Stomach (tissue), 9 donors: ENCODE measurements around the gene AHCYL2. TPM values are rescaled to one million over a fixed set of nuclear protein-coding genes. Genes with fewer than 3 reads are reported as not detected.
"Not testable (repeated sequence)": the region's sequence is repeated elsewhere in the genome, so short reads cannot be mapped to it uniquely, and the experiment has no call there.

Source experiments
- DNase-seq, 2 donors: peaks; one replicate each; pipeline versions ENCODE4 v3.0.0 to v3.0.0-alpha.2; 2013 to 2019
- H3K27ac ChIP-seq, 5 donors: fragments of 200-600 bp in 4 of 5; sonication (generic) in 4 of 5; one replicate each; pipeline ENCODE4 v1.5.1; 2013 to 2019; ENCODE audit warnings: mild to moderate bottlenecking in 1 of 5, moderate library complexity in 1 of 5
- H3K27me3 ChIP-seq, 3 donors: fragments of 200-600 bp; sonication (generic); one replicate each; pipeline ENCODE4 v1.5.1; 2017 to 2019; ENCODE audit warnings: mixed run types in 1 of 3
- H3K36me3 ChIP-seq, 4 donors: fragments of 200-600 bp; sonication (generic); 1 replicate in 3 of 4; 2 replicates in 1 of 4; pipeline ENCODE4 v1.5.1; 2016 to 2019
- H3K4me1 ChIP-seq, 4 donors: fragments of 200-600 bp; sonication (generic); one replicate each; pipeline ENCODE4 v1.5.1; 2016 to 2019
- H3K4me3 ChIP-seq, 4 donors: fragments of 200-600 bp; sonication (generic) in 3 of 4; one replicate each; pipeline ENCODE4 v1.5.1; 2016 to 2019; ENCODE audit warnings: mild to moderate bottlenecking in 1 of 4
- H3K9me3 ChIP-seq, 4 donors: fragments of 200-600 bp; sonication (generic); one replicate each; pipeline ENCODE4 v1.5.1; 2016 to 2019
- CTCF ChIP-seq, 7 experiments: fragments of 450-650 bp in 4 of 7; fragments of 200-600 bp in 3 of 7; sonication (generic) in 3 of 7; IDR thresholded peaks; one replicate each; pipeline ENCODE4 v1.5.1; 2016 to 2019; ENCODE audit warnings: antibody characterized with exemption in 7 of 7, control low read depth in 2 of 7, mild to moderate bottlenecking in 1 of 7
- EP300 ChIP-seq: sonication (generic); formaldehyde crosslinking; IDR thresholded peaks from one replicate; pipeline ENCODE4 v1.6.1; 2017; ENCODE audit warnings: antibody characterized with exemption
- POLR2A ChIP-seq, 4 donors: fragments of 450-650 bp; IDR thresholded peaks; one replicate each; pipeline ENCODE4 v1.6.1; 2016; ENCODE audit warnings: antibody characterized with exemption in 4 of 4, control low read depth in 2 of 4, mild to moderate bottlenecking in 1 of 4, moderate library complexity in 1 of 4
- POLR2AphosphoS5 ChIP-seq, 3 donors: sonication (generic); formaldehyde crosslinking; IDR thresholded peaks; one replicate each; pipeline ENCODE4 v1.6.1; 2016; ENCODE audit warnings: antibody characterized with exemption in 3 of 3
- WGBS, 5 donors: extraction: QIAGEN DNeasy Blood & Tissue Kit in 3 of 5; methylation state at CpG; one replicate each; pipeline versions ENCODE4 v1.1.5 to v1.1.7; 2013 to 2018; 5-methylcytosine and 5-hydroxymethylcytosine counted together
- intact Hi-C: fragments of 100-400 bp; cut with DNase I; formaldehyde crosslinking; loops from one replicate; pipeline ENCODE4 v1.15.1; 2023; ENCODE audit warnings: low total_unique reads
- polyA plus RNA-seq, 3 donors: library from polyadenylated mRNA; stranded (reverse); fragments of 200-250 nt; gene quantifications; one replicate each; pipeline ENCODE4 v1.2.3, GENCODE V29; 2013
- total RNA-seq, 5 donors: library from RNA; depleted of rRNA; stranded (reverse); fragments of >200 nt; gene quantifications; one replicate each; pipeline versions ENCODE4 v1.1.0 to v1.2.3, GENCODE V29; 2014 to 2016
- donor health status: healthy with polysubstance abuse.
- donor health status: Bipolar disorder and iron deficiency.
- donor health status: healthy.

Gene AHCYL2
- total and polyA plus RNA-seq, 8 donors = 4.6 to 87.0 (median 61.6) TPM

GRCh38 chr7:129292861-129293260, 68.0 kb downstream of the AHCYL2 start:
- no peak for DNase-seq
- no peaks in the 10 kb centered on the region for H3K9me3 ChIP-seq
- TF ChIP-seq CTCF (IDR thresholded peaks at IDR 0.05) (no peak), POLR2AphosphoS5 (IDR thresholded peaks at IDR 0.05) (no peak)
- H3K36me3 ChIP-seq = peaks cover 0 to 13% (median 8%) of the 10 kb centered on the region in 4 donors
- intact Hi-C loops = loop anchor here (10.0 kb wide), 1 partner anchor 78 kb away; no protein-coding TSS in a partner anchor
- no peak overlapping the region for H3K27ac ChIP-seq
- no peak overlapping the region for H3K4me3 ChIP-seq
- WGBS, 5 donors = 93 to 99% (median 98%) methylated on average over 3 of the region's 3 CpGs
- H3K4me1 ChIP-seq = peaks cover 0 to 16% (median 6%) of the 10 kb centered on the region in 4 donors
- no peaks in the 10 kb centered on the region for H3K27me3 ChIP-seq

- Histone ChIP-seq H3K4me1 (peaks cover 0 to 20% (median 6%) of the 10 kb centered on the region in 4 donors), H3K9me3 (no peaks in the 10 kb centered on the region), H3K36me3 (no peaks in the 10 kb centered on the region), H3K27ac (no peak overlapping the region), H3K4me3 (no peak overlapping the region), H3K27me3 (no peaks in the 10 kb centered on the region)
- peak in 1 of 2 donors; percentile 24 for DNase-seq
- no peak for TF ChIP-seq POLR2AphosphoS5 (IDR thresholded peaks at IDR 0.05)
- TF ChIP-seq POLR2A (IDR thresholded peaks at IDR 0.05) = no peak
- TF ChIP-seq EP300 = no peak
- no peak for TF ChIP-seq CTCF (IDR thresholded peaks at IDR 0.05)
- WGBS, 5 donors = 33 to 48% (median 42%) methylated on average over 2 of the region's 2 CpGs
- intact Hi-C loops = loop anchor here (10.0 kb wide), 1 partner anchor 80 kb away; no protein-coding TSS in a partner anchor
Observed at GRCh38 chr7:129295015-129295423, 70.2 kb downstream of the AHCYL2 start.

DNA sequence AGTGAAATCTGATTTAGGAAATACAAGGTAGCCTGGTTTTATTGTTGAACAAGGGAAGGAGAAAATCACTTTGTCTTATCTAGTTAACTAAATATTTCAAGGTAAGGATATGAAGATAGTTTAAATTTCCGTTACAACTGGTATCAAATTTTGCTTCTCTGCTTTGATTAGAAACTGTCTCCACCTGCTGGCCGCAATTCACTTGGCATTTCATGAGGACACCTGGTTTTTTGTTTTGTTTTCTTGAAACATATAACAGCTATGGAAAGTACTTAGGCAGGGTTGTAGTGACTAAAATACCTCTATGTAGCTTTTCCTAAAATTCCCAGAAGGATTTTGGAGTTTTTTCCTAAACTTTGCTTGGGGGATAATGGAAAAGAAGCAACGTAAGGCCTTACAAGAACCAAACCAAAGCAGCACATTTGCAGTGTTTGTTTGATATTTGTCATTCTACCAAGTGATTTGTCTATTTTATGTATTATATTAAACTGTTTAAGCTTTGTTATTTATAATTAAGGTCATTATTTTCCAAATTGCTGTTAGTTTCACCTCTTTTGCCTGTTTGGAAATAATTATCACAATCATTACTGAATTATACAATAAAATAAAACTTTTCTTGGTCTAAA, 73.6 kb downstream of the AHCYL2 start:
- Histone ChIP-seq H3K4me1 (peaks cover 0 to 20% (median 6%) of the 10 kb centered on the region in 4 donors), H3K36me3 (no peaks in the 10 kb centered on the region), H3K9me3 (no peaks in the 10 kb centered on the region), H3K27ac (no peak overlapping the region), H3K27me3 (no peaks in the 10 kb centered on the region), H3K4me3 (no peak overlapping the region)
- WGBS, 5 donors = 32 to 41% (median 35%) methylated on average over 3 of the region's 3 CpGs
- intact Hi-C loops = loop anchor here (10.0 kb wide), 1 partner anchor 84 kb away; no protein-coding TSS in a partner anchor
- DNase-seq = peak; percentile 61 to 76
- TF ChIP-seq EP300 (no peak), CTCF (IDR thresholded peaks at IDR 0.05) (peak in 5 of 7 experiments; percentile 44 to 66 (median 60))

DNA sequence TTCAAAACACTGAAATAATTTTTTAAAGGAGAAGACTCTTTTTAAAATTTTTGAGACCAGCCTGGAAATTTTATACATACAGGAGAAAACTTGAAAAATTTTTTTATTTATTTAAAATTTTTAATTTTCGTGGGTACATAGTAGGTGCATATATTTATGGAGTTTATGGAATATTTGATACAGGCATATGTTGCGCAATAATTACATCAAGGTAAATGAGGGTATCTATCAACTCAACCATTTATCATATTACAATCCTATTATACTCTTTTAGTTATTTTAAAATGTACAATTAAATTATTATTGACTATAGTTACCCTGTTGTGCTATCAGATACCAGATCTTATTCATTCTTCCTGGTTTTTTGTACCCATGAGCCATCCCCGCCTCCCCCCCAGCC, 75.1 kb downstream of the AHCYL2 start:
- no peaks in the 10 kb centered on the region for H3K36me3 ChIP-seq
- TF ChIP-seq POLR2AphosphoS5 (IDR thresholded peaks at IDR 0.05) (no peak), POLR2A (IDR thresholded peaks at IDR 0.05) (no peak), EP300 (no peak), CTCF (IDR thresholded peaks at IDR 0.05) (no peak)
- no peak overlapping the region for H3K27ac ChIP-seq
- no peak for DNase-seq
- H3K27me3 ChIP-seq = no peaks in the 10 kb centered on the region
- intact Hi-C loops = loop anchor here (10.0 kb wide), 1 partner anchor 85 kb away; no protein-coding TSS in a partner anchor
- 93 to 99% (median 96%) methylated on average over 3 of the region's 3 CpGs for WGBS, 5 donors
- H3K4me3 ChIP-seq = no peak overlapping the region
- peaks cover 0 to 1% (median 0%) of the 10 kb centered on the region in 4 donors for H3K9me3 ChIP-seq
- H3K4me1 ChIP-seq = peaks cover 0 to 15% (median 2%) of the 10 kb centered on the region in 4 donors

GRCh38 chr7:129300299-129300698, 75.5 kb downstream of the AHCYL2 start:
- peaks cover 0 to 11% (median 0%) of the 10 kb centered on the region in 4 donors for H3K4me1 ChIP-seq
- WGBS, 5 donors = 96 to 100% (median 98%) methylated on average over 1 of the region's 1 CpG
- H3K27ac ChIP-seq, H3K36me3 ChIP-seq, intact Hi-C loops, DNase-seq, H3K4me3 ChIP-seq, H3K27me3 ChIP-seq, H3K9me3 ChIP-seq: not testable (repeated sequence)
